Stomach (tissue), 9 donors: ENCODE results near the gene HCK. TPM values are rescaled to one million over a fixed set of nuclear protein-coding genes. Genes with fewer than 3 reads are reported as not detected.
A peak's percentile ranks its signal among the peaks of the same experiment; 100 is the strongest.

Source experiments
- DNase-seq, 2 donors: peaks; one replicate each; pipeline versions ENCODE4 v3.0.0 to v3.0.0-alpha.2; 2013 to 2019
- H3K27ac ChIP-seq, 5 donors: fragments of 200-600 bp in 4 of 5; sonication (generic) in 4 of 5; one replicate each; pipeline ENCODE4 v1.5.1; 2013 to 2019; ENCODE audit warnings: mild to moderate bottlenecking in 1 of 5, moderate library complexity in 1 of 5
- H3K27me3 ChIP-seq, 3 donors: fragments of 200-600 bp; sonication (generic); one replicate each; pipeline ENCODE4 v1.5.1; 2017 to 2019; ENCODE audit warnings: mixed run types in 1 of 3
- H3K36me3 ChIP-seq, 4 donors: fragments of 200-600 bp; sonication (generic); 1 replicate in 3 of 4; 2 replicates in 1 of 4; pipeline ENCODE4 v1.5.1; 2016 to 2019
- H3K4me1 ChIP-seq, 4 donors: fragments of 200-600 bp; sonication (generic); one replicate each; pipeline ENCODE4 v1.5.1; 2016 to 2019
- H3K4me3 ChIP-seq, 4 donors: fragments of 200-600 bp; sonication (generic) in 3 of 4; one replicate each; pipeline ENCODE4 v1.5.1; 2016 to 2019; ENCODE audit warnings: mild to moderate bottlenecking in 1 of 4
- H3K9me3 ChIP-seq, 4 donors: fragments of 200-600 bp; sonication (generic); one replicate each; pipeline ENCODE4 v1.5.1; 2016 to 2019
- EP300 ChIP-seq: sonication (generic); formaldehyde crosslinking; IDR thresholded peaks from one replicate; pipeline ENCODE4 v1.6.1; 2017; ENCODE audit warnings: antibody characterized with exemption
- POLR2A ChIP-seq, 4 donors: fragments of 450-650 bp; IDR thresholded peaks; one replicate each; pipeline ENCODE4 v1.6.1; 2016; ENCODE audit warnings: antibody characterized with exemption in 4 of 4, control low read depth in 2 of 4, mild to moderate bottlenecking in 1 of 4, moderate library complexity in 1 of 4
- POLR2AphosphoS5 ChIP-seq, 3 donors: sonication (generic); formaldehyde crosslinking; IDR thresholded peaks; one replicate each; pipeline ENCODE4 v1.6.1; 2016; ENCODE audit warnings: antibody characterized with exemption in 3 of 3
- WGBS, 5 donors: extraction: QIAGEN DNeasy Blood & Tissue Kit in 3 of 5; methylation state at CpG; one replicate each; pipeline versions ENCODE4 v1.1.5 to v1.1.7; 2013 to 2018; 5-methylcytosine and 5-hydroxymethylcytosine counted together
- intact Hi-C: fragments of 100-400 bp; cut with DNase I; formaldehyde crosslinking; loops from one replicate; pipeline ENCODE4 v1.15.1; 2023; ENCODE audit warnings: low total_unique reads
- polyA plus RNA-seq, 3 donors: library from polyadenylated mRNA; stranded (reverse); fragments of 200-250 nt; gene quantifications; one replicate each; pipeline ENCODE4 v1.2.3, GENCODE V29; 2013
- total RNA-seq, 5 donors: library from RNA; depleted of rRNA; stranded (reverse); fragments of >200 nt; gene quantifications; one replicate each; pipeline versions ENCODE4 v1.1.0 to v1.2.3, GENCODE V29; 2014 to 2016
- TF ChIP-seq, protein P1 (sequence below), 7 experiments: fragments of 450-650 bp in 4 of 7; fragments of 200-600 bp in 3 of 7; sonication (generic) in 3 of 7; IDR thresholded peaks; one replicate each; pipeline ENCODE4 v1.5.1; 2016 to 2019; ENCODE audit warnings: antibody characterized with exemption in 7 of 7, control low read depth in 2 of 7, mild to moderate bottlenecking in 1 of 7
- donor health status: healthy with polysubstance abuse.
- donor health status: Bipolar disorder and iron deficiency.
- donor health status: healthy.

The HCK gene
- total and polyA plus RNA-seq, 8 donors = 1.3 to 14.7 (median 4.9) TPM; not detected in 1

DNA sequence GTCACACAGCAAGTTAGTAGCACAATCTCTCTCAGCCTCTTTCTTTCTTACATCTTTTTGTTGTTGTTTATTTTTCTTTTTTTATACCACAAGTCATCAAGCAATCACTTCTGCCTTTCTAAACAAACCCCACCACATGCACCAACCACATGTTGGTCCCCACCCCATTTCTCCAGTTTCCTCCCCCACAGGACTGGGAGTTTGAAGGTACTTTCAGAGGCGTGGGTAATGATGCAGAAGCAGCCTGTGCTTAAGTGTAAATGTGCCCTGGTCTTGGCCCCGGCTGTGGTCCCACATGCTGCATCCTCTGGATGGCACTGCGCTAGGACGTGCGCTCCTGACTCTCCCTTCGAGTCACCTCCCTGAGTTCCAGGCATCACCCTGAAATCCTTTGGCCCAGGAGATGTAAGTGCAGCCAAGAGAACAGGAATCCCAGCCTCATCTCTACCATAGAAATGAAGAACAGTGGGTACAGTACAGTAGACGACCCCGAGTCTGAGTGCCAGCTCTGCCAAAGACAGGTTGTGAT lies 5.7 kb downstream of the HCK start:
- Histone ChIP-seq H3K27me3 (peaks cover 5 to 83% (median 21%) of the 10 kb centered on the region in 3 donors), H3K27ac (no peak overlapping the region), H3K4me1 (peaks cover under 1 to 12% (median 2%) of the 10 kb centered on the region in 4 donors), H3K4me3 (no peak overlapping the region), H3K36me3 (no peaks in the 10 kb centered on the region), H3K9me3 (no peaks in the 10 kb centered on the region)
- 66 to 77% (median 72%) methylated on average over 8 of the region's 8 CpGs for WGBS, 5 donors
- no peak for DNase-seq
- TF ChIP-seq, protein P1, sequence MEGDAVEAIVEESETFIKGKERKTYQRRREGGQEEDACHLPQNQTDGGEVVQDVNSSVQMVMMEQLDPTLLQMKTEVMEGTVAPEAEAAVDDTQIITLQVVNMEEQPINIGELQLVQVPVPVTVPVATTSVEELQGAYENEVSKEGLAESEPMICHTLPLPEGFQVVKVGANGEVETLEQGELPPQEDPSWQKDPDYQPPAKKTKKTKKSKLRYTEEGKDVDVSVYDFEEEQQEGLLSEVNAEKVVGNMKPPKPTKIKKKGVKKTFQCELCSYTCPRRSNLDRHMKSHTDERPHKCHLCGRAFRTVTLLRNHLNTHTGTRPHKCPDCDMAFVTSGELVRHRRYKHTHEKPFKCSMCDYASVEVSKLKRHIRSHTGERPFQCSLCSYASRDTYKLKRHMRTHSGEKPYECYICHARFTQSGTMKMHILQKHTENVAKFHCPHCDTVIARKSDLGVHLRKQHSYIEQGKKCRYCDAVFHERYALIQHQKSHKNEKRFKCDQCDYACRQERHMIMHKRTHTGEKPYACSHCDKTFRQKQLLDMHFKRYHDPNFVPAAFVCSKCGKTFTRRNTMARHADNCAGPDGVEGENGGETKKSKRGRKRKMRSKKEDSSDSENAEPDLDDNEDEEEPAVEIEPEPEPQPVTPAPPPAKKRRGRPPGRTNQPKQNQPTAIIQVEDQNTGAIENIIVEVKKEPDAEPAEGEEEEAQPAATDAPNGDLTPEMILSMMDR (IDR thresholded peaks at IDR 0.05) = no peak
- TF ChIP-seq POLR2AphosphoS5 (IDR thresholded peaks at IDR 0.05) (no peak), POLR2A (IDR thresholded peaks at IDR 0.05) (no peak), EP300 (no peak)
- intact Hi-C loops = no loop called here

DNA sequence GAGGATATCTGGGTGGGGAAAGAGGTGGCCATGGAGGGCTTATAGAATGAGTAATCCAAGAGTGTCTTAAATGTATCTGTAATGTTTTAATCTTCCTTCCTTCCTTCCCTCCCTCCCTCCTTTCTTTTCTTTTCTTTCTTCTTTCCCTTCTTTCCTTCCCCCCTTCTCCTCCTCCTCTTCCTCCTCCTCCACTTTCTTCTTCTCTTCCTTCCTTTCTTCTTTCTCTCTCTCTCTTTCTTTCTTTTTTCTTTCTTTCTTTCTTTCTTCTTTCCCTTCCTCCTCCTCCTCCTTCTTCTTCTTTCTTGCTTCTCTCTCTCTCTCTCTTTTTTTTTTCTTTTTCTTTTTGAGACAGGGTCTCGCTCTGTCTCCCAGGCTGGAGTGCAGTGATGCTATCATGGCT lies 7.1 kb downstream of the HCK start:
- DNase-seq = no peak
- WGBS, 5 donors = 78 to 100% (median 93%) methylated on average over 1 of the region's 1 CpG
- H3K4me3 ChIP-seq = no peak overlapping the region
- H3K4me1 ChIP-seq = peaks cover 0 to 9% (median 0%) of the 10 kb centered on the region in 4 donors
- no peaks in the 10 kb centered on the region for H3K36me3 ChIP-seq
- no peak for TF ChIP-seq POLR2A (IDR thresholded peaks at IDR 0.05)
- TF ChIP-seq POLR2AphosphoS5 (IDR thresholded peaks at IDR 0.05) = no peak
- TF ChIP-seq, protein P1 (IDR thresholded peaks at IDR 0.05) = no peak
- TF ChIP-seq EP300 = no peak
- intact Hi-C loops = no loop called here
- no peak overlapping the region for H3K27ac ChIP-seq
- peaks cover 0 to 78% (median 14%) of the 10 kb centered on the region in 3 donors for H3K27me3 ChIP-seq
- no peaks in the 10 kb centered on the region for H3K9me3 ChIP-seq

DNA sequence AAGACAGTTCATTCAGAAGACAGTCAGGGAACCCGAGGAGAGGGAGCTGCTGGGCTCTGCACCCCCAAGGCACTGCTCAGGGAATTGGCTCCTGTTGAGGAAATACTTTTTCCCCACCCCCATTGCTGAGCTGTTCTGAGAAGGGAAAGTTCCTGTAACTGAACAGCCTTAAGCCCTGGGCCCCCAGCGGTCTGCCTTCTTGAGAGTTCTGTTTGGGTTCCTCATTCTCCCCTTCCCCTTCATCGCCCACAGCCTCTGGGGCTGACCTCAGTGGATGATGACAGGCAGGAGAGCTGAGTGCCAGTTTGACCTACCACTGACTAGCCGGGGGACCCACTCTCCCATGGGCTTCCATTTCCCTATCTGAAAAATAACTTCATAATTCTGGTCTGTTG lies 10.7 kb downstream of the HCK start:
- TF ChIP-seq EP300 = no peak
- no peak for TF ChIP-seq POLR2AphosphoS5 (IDR thresholded peaks at IDR 0.05)
- TF ChIP-seq, protein P1 (IDR thresholded peaks at IDR 0.05) = no peak
- H3K27me3 ChIP-seq = peaks cover 0 to 44% (median 6%) of the 10 kb centered on the region in 3 donors
- H3K36me3 ChIP-seq = no peaks in the 10 kb centered on the region
- DNase-seq = peak; percentile 45 to 50
- peaks cover 0 to 10% (median 0%) of the 10 kb centered on the region in 4 donors for H3K4me1 ChIP-seq
- H3K4me3 ChIP-seq = no peak overlapping the region
- 32 to 60% (median 57%) methylated on average over 4 of the region's 4 CpGs for WGBS, 5 donors
- intact Hi-C loops = no loop called here
- H3K9me3 ChIP-seq = no peaks in the 10 kb centered on the region
- H3K27ac ChIP-seq = peak overlapping the region in 2 of 5 donors; percentile 76 to 78

DNA sequence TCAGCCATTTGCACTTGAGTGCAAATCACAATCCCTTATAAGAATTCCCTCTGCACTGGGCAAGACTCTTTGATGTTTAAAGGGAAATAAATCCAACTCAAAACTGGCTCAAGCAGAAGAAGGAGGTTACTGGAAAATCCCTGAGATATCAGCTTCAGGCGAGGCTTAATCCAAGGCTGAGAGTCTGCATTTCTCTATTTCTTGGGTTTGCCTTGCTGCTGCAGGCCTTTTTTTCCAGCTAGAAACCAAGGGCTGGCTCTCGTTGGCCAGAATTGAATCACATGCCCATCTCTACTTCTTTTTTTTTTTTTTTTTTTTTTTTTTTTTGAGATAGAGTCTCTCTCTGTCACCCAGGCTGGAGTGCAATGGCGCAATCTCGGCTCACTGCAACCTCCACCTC lies 11.7 kb downstream of the HCK start:
- WGBS, 5 donors = 46 to 65% (median 57%) methylated on average over 2 to 4 of the region's 4 CpGs
- intact Hi-C loops = no loop called here
- peaks cover 0 to 39% (median 3%) of the 10 kb centered on the region in 3 donors for H3K27me3 ChIP-seq
- DNase-seq = no peak
- H3K9me3 ChIP-seq = no peaks in the 10 kb centered on the region
- H3K4me3 ChIP-seq = no peak overlapping the region
- no peak for TF ChIP-seq POLR2AphosphoS5 (IDR thresholded peaks at IDR 0.05)
- no peak for TF ChIP-seq EP300
- TF ChIP-seq, protein P1 (IDR thresholded peaks at IDR 0.05) = no peak
- TF ChIP-seq POLR2A (IDR thresholded peaks at IDR 0.05) = no peak
- H3K4me1 ChIP-seq = peaks cover 0 to 8% (median 0%) of the 10 kb centered on the region in 4 donors
- peak overlapping the region in 2 of 5 donors; percentile 76 to 78 for H3K27ac ChIP-seq
- H3K36me3 ChIP-seq = no peaks in the 10 kb centered on the region
